Prostate gland (tissue), 2 donors: ENCODE measurements around the gene MLPH. TPM values are rescaled to one million over a fixed set of nuclear protein-coding genes. Genes with fewer than 3 reads are reported as not detected.
A peak's percentile ranks its signal among the peaks of the same experiment; 100 is the strongest.

Experiments used
- DNase-seq: peaks from one replicate; pipeline ENCODE4 v3.0.0-alpha.2; 2019; ENCODE audit warnings: low spot score
- H3K27ac ChIP-seq, 2 donors: fragments of 200-600 bp; sonication (generic); 2 replicates each; pipeline ENCODE4 v1.5.1; 2017 to 2019
- H3K27me3 ChIP-seq: fragments of 200-600 bp; sonication (generic); replicated peaks from 2 replicates; pipeline ENCODE4 v1.5.1; 2019; ENCODE audit not compliant: insufficient read depth
- H3K36me3 ChIP-seq, 2 donors: fragments of 200-600 bp; sonication (generic); 1 replicate in 1 of 2; 2 replicates in 1 of 2; pipeline versions ENCODE4 v1.5.1 to v1.8.1; 2017 to 2019
- H3K4me1 ChIP-seq: fragments of 200-600 bp; sonication (generic); replicated peaks from 2 replicates; pipeline ENCODE4 v1.5.1; 2019
- H3K4me3 ChIP-seq, 2 donors: fragments of 200-600 bp; sonication (generic); 2 replicates each; pipeline ENCODE4 v1.5.1; 2017 to 2019
- H3K9me3 ChIP-seq: fragments of 200-600 bp; sonication (generic); 2 replicates; pipeline ENCODE4 v1.5.1; 2017
- CTCF ChIP-seq, 4 experiments: fragments of 200-600 bp in 2 of 4; fragments of 450-650 bp in 2 of 4; sonication (generic) in 2 of 4; IDR thresholded peaks; 1 replicate in 3 of 4; 2 replicates in 1 of 4; pipeline ENCODE4 v1.5.1; 2016 to 2019; ENCODE audit warnings: antibody characterized with exemption in 4 of 4, mild to moderate bottlenecking in 2 of 4, moderate library complexity in 2 of 4
- POLR2A ChIP-seq: fragments of 450-650 bp; IDR thresholded peaks from one replicate; pipeline ENCODE4 v1.6.1; 2016; ENCODE audit warnings: antibody characterized with exemption, mild to moderate bottlenecking
- POLR2AphosphoS5 ChIP-seq: sonication (generic); formaldehyde crosslinking; IDR thresholded peaks from one replicate; pipeline ENCODE4 v1.6.1; 2017; ENCODE audit warnings: antibody characterized with exemption
- WGBS: methylation state at CpG from one replicate; pipeline ENCODE4 v1.1.5; 2018; 5-methylcytosine and 5-hydroxymethylcytosine counted together
- intact Hi-C: fragments of 100-400 bp; cut with DNase I; formaldehyde crosslinking; loops from one replicate; pipeline ENCODE4 v1.14.2; 2022
- total RNA-seq, 2 donors: library from RNA; depleted of rRNA; stranded (reverse); fragments of >200 nt; gene quantifications; one replicate each; pipeline ENCODE4 v1.1.0, GENCODE V29; 2016

The MLPH gene
- total RNA-seq, 2 donors from 2014 or later = 371 to 393 TPM

DNA sequence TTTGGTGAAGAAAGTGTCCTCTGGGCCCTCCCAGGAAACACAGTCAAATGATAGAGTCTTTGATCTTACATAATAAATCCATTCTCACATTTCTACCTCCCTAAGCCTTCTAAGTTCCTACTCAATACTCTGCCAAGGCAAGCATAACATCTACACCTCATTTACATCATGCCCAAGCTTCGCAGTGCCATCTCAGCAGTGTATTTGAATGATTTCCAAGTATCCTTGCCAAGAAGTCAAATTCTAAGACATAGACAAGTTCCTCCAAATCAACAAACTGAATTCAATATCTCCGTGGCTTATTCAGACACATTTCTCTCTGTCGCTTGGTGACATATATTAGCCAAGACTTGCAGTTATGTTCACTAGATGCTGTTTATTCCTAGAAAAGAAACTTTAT lies 8.1 kb upstream of the MLPH start:
- DNase-seq = no peak
- Histone ChIP-seq H3K27ac (peak overlapping the region; percentile 55 to 63), H3K36me3 (no peaks in the 10 kb centered on the region), H3K4me3 (no peak overlapping the region), H3K27me3 (no peaks in the 10 kb centered on the region), H3K4me1 (peaks cover 10% of the 10 kb centered on the region), H3K9me3 (no peaks in the 10 kb centered on the region)
- TF ChIP-seq POLR2AphosphoS5 = peak; percentile 44
- TF ChIP-seq CTCF (IDR thresholded peaks at IDR 0.05) = no peak
- intact Hi-C loops = loop anchor here (5.0 kb wide), 1 partner anchor 387 kb away; no protein-coding TSS in a partner anchor
- WGBS = 46% methylated on average over 3 of the region's 3 CpGs

DNA sequence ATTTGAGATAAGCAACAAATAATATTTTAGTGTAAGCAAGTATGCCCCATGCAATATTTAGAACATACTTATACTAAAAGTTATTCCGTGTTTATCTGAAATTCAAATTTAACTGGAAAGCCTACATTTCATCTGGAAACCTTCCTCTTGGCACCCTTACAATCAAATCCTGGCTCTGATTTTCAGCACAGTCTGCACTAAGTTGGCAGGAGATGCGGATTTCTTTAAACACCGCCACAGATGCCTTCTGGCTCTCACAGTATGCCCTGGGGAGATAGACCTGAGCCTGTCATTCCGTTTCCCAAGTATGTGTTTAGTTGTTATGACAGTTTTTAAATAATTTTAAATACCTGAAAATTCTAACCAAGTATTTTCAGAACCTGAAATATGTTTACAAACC lies 7.3 kb upstream of the MLPH start:
- Histone ChIP-seq H3K9me3 (no peaks in the 10 kb centered on the region), H3K27ac (peak overlapping the region; percentile 55 to 63), H3K27me3 (no peaks in the 10 kb centered on the region), H3K36me3 (no peaks in the 10 kb centered on the region), H3K4me3 (no peak overlapping the region), H3K4me1 (peaks cover 10% of the 10 kb centered on the region)
- intact Hi-C loops = loop anchor here (5.0 kb wide), 1 partner anchor 387 kb away; no protein-coding TSS in a partner anchor
- TF ChIP-seq POLR2AphosphoS5 (peak; percentile 60), CTCF (IDR thresholded peaks at IDR 0.05) (no peak)
- DNase-seq = peak; percentile 49
- 19% methylated on average over 4 of the region's 4 CpGs for WGBS

GRCh38 chr2:237480556-237480955 lies 6.5 kb upstream of the MLPH start:
- H3K27me3 ChIP-seq = no peaks in the 10 kb centered on the region
- TF ChIP-seq CTCF (IDR thresholded peaks at IDR 0.05) = no peak
- no peaks in the 10 kb centered on the region for H3K36me3 ChIP-seq
- peaks cover 10% of the 10 kb centered on the region for H3K4me1 ChIP-seq
- H3K9me3 ChIP-seq = no peaks in the 10 kb centered on the region
- no peak overlapping the region for H3K4me3 ChIP-seq
- H3K27ac ChIP-seq = peak overlapping the region; percentile 55 to 63
- 93% methylated on average over 7 of the region's 7 CpGs for WGBS
- intact Hi-C loops = no loop called here
- no peak for DNase-seq

GRCh38 chr2:237480988-237481525 lies 6.0 kb upstream of the MLPH start:
- no peak for DNase-seq
- Histone ChIP-seq H3K27ac (peak overlapping the region in 1 of 2 donors; percentile 0), H3K36me3 (no peaks in the 10 kb centered on the region), H3K4me1 (peaks cover 10% of the 10 kb centered on the region), H3K4me3 (no peak overlapping the region), H3K9me3 (no peaks in the 10 kb centered on the region), H3K27me3 (no peaks in the 10 kb centered on the region)
- 95% methylated on average over 3 of the region's 3 CpGs for WGBS
- intact Hi-C loops = no loop called here
- no peak for TF ChIP-seq POLR2A
- no peak for TF ChIP-seq CTCF (IDR thresholded peaks at IDR 0.05)
- no peak for TF ChIP-seq POLR2AphosphoS5

- Histone ChIP-seq H3K9me3 (no peaks in the 10 kb centered on the region), H3K27me3 (no peaks in the 10 kb centered on the region), H3K36me3 (no peaks in the 10 kb centered on the region), H3K27ac (peak overlapping the region; percentile 84 to 98), H3K4me3 (no peak overlapping the region), H3K4me1 (peaks cover 10% of the 10 kb centered on the region)
- 19% methylated on average over 6 of the region's 6 CpGs for WGBS
- TF ChIP-seq POLR2A (peak; percentile 80), POLR2AphosphoS5 (peak; percentile 95), CTCF (IDR thresholded peaks at IDR 0.05) (no peak)
- peak; percentile 94 for DNase-seq
- intact Hi-C loops = no loop called here
Observed at GRCh38 chr2:237482485-237482884, 4.6 kb upstream of the MLPH start.
